Nephron progenitor cell (in vitro differentiated cells): ENCODE measurements around the gene DPM2.

Source experiments
- DNase-seq: peaks from one replicate; pipeline ENCODE4 v3.0.0; 2021
- H3K27ac Mint-ChIP-seq: 2 replicates; pipeline ENCODE4 v1.8.0; 2021; ENCODE audit warnings: mild to moderate bottlenecking, moderate library complexity, mixed read lengths
- H3K27me3 Mint-ChIP-seq: 2 replicates; pipeline ENCODE4 v1.8.0; 2021; ENCODE audit warnings: mild to moderate bottlenecking, low read depth, mixed read lengths; ENCODE audit not compliant: poor library complexity
- H3K36me3 Mint-ChIP-seq: 2 replicates; pipeline ENCODE4 v1.8.0; 2021; ENCODE audit warnings: low read depth, mixed read lengths
- H3K4me1 Mint-ChIP-seq: 2 replicates; pipeline ENCODE4 v1.8.0; 2021; ENCODE audit warnings: mixed read lengths
- H3K4me3 Mint-ChIP-seq: 2 replicates; pipeline ENCODE4 v1.8.0; 2021; ENCODE audit warnings: mild to moderate bottlenecking, moderate library complexity, mixed read lengths
- H3K9me3 Mint-ChIP-seq: 2 replicates; pipeline ENCODE4 v1.8.0; 2021; ENCODE audit warnings: mild to moderate bottlenecking, moderate library complexity, mixed read lengths
- CTCF ChIP-seq: fragments of 200-600 bp; sonication (generic); IDR thresholded peaks from 2 replicates; pipeline ENCODE4 v1.5.0; 2021; ENCODE audit warnings: antibody characterized with exemption

DPM2 gene

GRCh38 chr9:127970401-127971313 is 33.0 kb upstream of the DPM2 start:
- H3K27me3 Mint-ChIP-seq: no peaks in the 10 kb centered on the region
- H3K4me1 Mint-ChIP-seq: peaks cover 95% of the 10 kb centered on the region
- no peak for TF ChIP-seq CTCF
- H3K4me3 Mint-ChIP-seq: no peak overlapping the region
- no peak overlapping the region for H3K27ac Mint-ChIP-seq
- no peak for DNase-seq
- no peaks in the 10 kb centered on the region for H3K9me3 Mint-ChIP-seq
- H3K36me3 Mint-ChIP-seq: no peaks in the 10 kb centered on the region

GRCh38 chr9:127968700-127969383 is 31.2 kb upstream of the DPM2 start:
- Mint-ChIP-seq H3K4me3 (peak overlapping the region; percentile 25), H3K4me1 (peaks cover 95% of the 10 kb centered on the region)
- no peak for DNase-seq

GRCh38 chr9:127968042-127968441 is 30.4 kb upstream of the DPM2 start:
- Mint-ChIP-seq H3K36me3 (no peaks in the 10 kb centered on the region), H3K4me3 (no peak overlapping the region), H3K27ac (no peak overlapping the region), H3K4me1 (peaks cover 99% of the 10 kb centered on the region), H3K9me3 (no peaks in the 10 kb centered on the region), H3K27me3 (no peaks in the 10 kb centered on the region)
- TF ChIP-seq CTCF: no peak
- no peak for DNase-seq

More at GRCh38 chr9:127968700-127969383, 31.2 kb upstream of the DPM2 start:
- TF ChIP-seq CTCF: no peak
- Mint-ChIP-seq H3K9me3 (no peaks in the 10 kb centered on the region), H3K27me3 (no peaks in the 10 kb centered on the region), H3K27ac (peak overlapping the region; percentile 58), H3K36me3 (no peaks in the 10 kb centered on the region)

GRCh38 chr9:127967151-127967809 is 29.6 kb upstream of the DPM2 start:
- no peaks in the 10 kb centered on the region for H3K9me3 Mint-ChIP-seq
- peaks cover 4% of the 10 kb centered on the region for H3K27me3 Mint-ChIP-seq
- no peak for DNase-seq
- no peak overlapping the region for H3K4me3 Mint-ChIP-seq
- no peak for TF ChIP-seq CTCF
- no peaks in the 10 kb centered on the region for H3K36me3 Mint-ChIP-seq
- peaks cover 99% of the 10 kb centered on the region for H3K4me1 Mint-ChIP-seq
- no peak overlapping the region for H3K27ac Mint-ChIP-seq

GRCh38 chr9:127966416-127967150 is 28.9 kb upstream of the DPM2 start:
- Mint-ChIP-seq H3K27ac (no peak overlapping the region), H3K4me1 (peaks cover 99% of the 10 kb centered on the region), H3K4me3 (no peak overlapping the region), H3K9me3 (no peaks in the 10 kb centered on the region), H3K27me3 (peaks cover 5% of the 10 kb centered on the region), H3K36me3 (no peaks in the 10 kb centered on the region)
- no peak for TF ChIP-seq CTCF
- no peak for DNase-seq
